Measurements from ENCODE around the gene RELA. TPM values are rescaled to one million over a fixed set of nuclear protein-coding genes. Genes with fewer than 3 reads are reported as not detected.
"Not testable (repeated sequence)": the region's sequence is repeated elsewhere in the genome, so short reads cannot be mapped to it uniquely, and the experiment has no call there.

The RELA gene
- polyA plus RNA-seq, 3 donors: 42.6 to 47.1 (median 44.2) TPM

GRCh38 chr11:65672982-65673381, 10.3 kb upstream of the RELA start:
- DNase-seq (ENCODE audit: low read depth in 3 of 3, low spot score in 2 of 3): no peak

- no peak for DNase-seq (ENCODE audit: low read depth in 3 of 3, low spot score in 2 of 3)
These were observed 9.6 kb upstream of the RELA start for GRCh38 chr11:65672180-65672860.

GRCh38 chr11:65663639-65664200, 1.0 kb upstream of the RELA start:
- DNase-seq (ENCODE audit: low read depth in 3 of 3, low spot score in 2 of 3): no peak

GRCh38 chr11:65662247-65662798, 393 bp downstream of the RELA start:
- DNase-seq (ENCODE audit: low read depth in 3 of 3, low spot score in 2 of 3): no peak

- DNase-seq (ENCODE audit: low read depth in 3 of 3, low spot score in 2 of 3): no peak
These were observed 993 bp downstream of the RELA start for GRCh38 chr11:65661599-65662246.

- DNase-seq (ENCODE audit: low read depth in 3 of 3, low spot score in 2 of 3): not testable (repeated sequence)
These were observed 1.8 kb downstream of the RELA start for GRCh38 chr11:65660908-65661307.

GRCh38 chr11:65660038-65660437, 2.7 kb downstream of the RELA start:
- no peak for DNase-seq (ENCODE audit: low read depth in 3 of 3, low spot score in 2 of 3)

- DNase-seq (ENCODE audit: low read depth in 3 of 3, low spot score in 2 of 3): no peak
These were observed 4.3 kb downstream of the RELA start for GRCh38 chr11:65658174-65659021.

- DNase-seq (ENCODE audit: low read depth in 3 of 3, low spot score in 2 of 3): no peak
These were observed 5.3 kb downstream of the RELA start for GRCh38 chr11:65657426-65657825.

- DNase-seq (ENCODE audit: low read depth in 3 of 3, low spot score in 2 of 3): no peak
These were observed 7.0 kb downstream of the RELA start for GRCh38 chr11:65655570-65656332.

GRCh38 chr11:65654375-65655349, 8.1 kb downstream of the RELA start:
- DNase-seq (ENCODE audit: low read depth in 3 of 3, low spot score in 2 of 3): no peak

GRCh38 chr11:65653229-65654225, 9.2 kb downstream of the RELA start:
- no peak for DNase-seq (ENCODE audit: low read depth in 3 of 3, low spot score in 2 of 3)

GRCh38 chr11:65652511-65653228, 10.0 kb downstream of the RELA start:
- DNase-seq (ENCODE audit: low read depth in 3 of 3, low spot score in 2 of 3): peak in 2 of 3 donors; percentile 85 to 90

GRCh38 chr11:65651589-65652510, 10.9 kb downstream of the RELA start:
- DNase-seq (ENCODE audit: low read depth in 3 of 3, low spot score in 2 of 3): no peak

- no peak for DNase-seq (ENCODE audit: low read depth in 3 of 3, low spot score in 2 of 3)
These were observed 11.5 kb downstream of the RELA start for GRCh38 chr11:65651339-65651588.

Data from right renal cortex interstitium (tissue), 3 donors.